Neuronal stem cell (in vitro differentiated cells): ENCODE measurements around the gene NTSR1.

Source experiments
- DNase-seq: peaks from one replicate; pipeline ENCODE4 v3.0.0-alpha.2; 2013; ENCODE audit warnings: low spot score
- H2AFZ ChIP-seq: one replicate; pipeline ENCODE4 v1.6.1; 2013; ENCODE audit warnings: mild to moderate bottlenecking, low read length, inconsistent platforms
- H2AK5ac ChIP-seq: 2 replicates; pipeline ENCODE4 v1.6.1; 2013; ENCODE audit warnings: low read depth, mild to moderate bottlenecking, inconsistent platforms, low read length, moderate library complexity, mixed read lengths
- H2BK120ac ChIP-seq: 2 replicates; pipeline ENCODE4 v1.6.1; 2013; ENCODE audit warnings: low read depth, mild to moderate bottlenecking, inconsistent platforms, low read length, moderate library complexity, mixed read lengths
- H2BK12ac ChIP-seq: one replicate; pipeline ENCODE4 v1.6.1; 2013; ENCODE audit warnings: low read length, inconsistent platforms
- H2BK15ac ChIP-seq: 2 replicates; pipeline ENCODE4 v1.6.1; 2013; ENCODE audit warnings: mild to moderate bottlenecking, low read length, inconsistent platforms, mixed read lengths
- H2BK5ac ChIP-seq: one replicate; pipeline ENCODE4 v1.6.1; 2013; ENCODE audit warnings: inconsistent platforms, mild to moderate bottlenecking, low read length, moderate library complexity
- H3K14ac ChIP-seq: one replicate; pipeline ENCODE4 v1.6.1; 2013; ENCODE audit warnings: low read length, inconsistent platforms
- H3K18ac ChIP-seq: 2 replicates; pipeline ENCODE4 v1.6.1; 2013; ENCODE audit warnings: low read length, inconsistent platforms
- H3K23ac ChIP-seq: 2 replicates; pipeline ENCODE4 v1.6.1; 2013; ENCODE audit warnings: low read depth, mild to moderate bottlenecking, mixed read lengths, low read length, inconsistent platforms; ENCODE audit not compliant: poor library complexity
- H3K27ac ChIP-seq: replicated peaks from 3 replicates; pipeline ENCODE4 v1.5.1; 2013; ENCODE audit warnings: low read length, inconsistent platforms
- H3K27me3 ChIP-seq, 3 experiments: 2 replicates each; pipeline ENCODE4 v1.6.1; 2013; ENCODE audit warnings: low read length in 3 of 3, mild to moderate bottlenecking in 2 of 3, inconsistent platforms in 1 of 3, low read depth in 1 of 3, mixed read lengths in 1 of 3, moderate library complexity in 1 of 3; ENCODE audit not compliant: control insufficient read depth in 3 of 3, insufficient read depth in 3 of 3
- H3K36me3 ChIP-seq, 2 donors: replicated peaks in 1 of 2; 2 replicates each; pipeline ENCODE4 v1.6.1; 2013; ENCODE audit warnings: low read length in 2 of 2; ENCODE audit not compliant: control insufficient read depth in 2 of 2, insufficient read depth in 2 of 2
- H3K4ac ChIP-seq: 2 replicates; pipeline ENCODE4 v1.6.1; 2013; ENCODE audit warnings: inconsistent platforms, mild to moderate bottlenecking, low read length, moderate library complexity
- H3K4me1 ChIP-seq, 2 donors: 1 replicate in 1 of 2; 2 replicates in 1 of 2; pipeline ENCODE4 v1.6.1; 2013; ENCODE audit warnings: low read length in 2 of 2, low read depth in 1 of 2; ENCODE audit not compliant: control insufficient read depth in 2 of 2, insufficient read depth in 1 of 2
- H3K4me2 ChIP-seq: one replicate; pipeline ENCODE4 v1.6.1; 2013; ENCODE audit warnings: mild to moderate bottlenecking, low read length, inconsistent platforms; ENCODE audit not compliant: insufficient read depth, poor library complexity, severe bottlenecking
- H3K4me3 ChIP-seq, 2 donors: 2 replicates each; pipeline ENCODE4 v1.5.1; 2013; ENCODE audit warnings: low read length in 2 of 2, mild to moderate bottlenecking in 2 of 2, inconsistent platforms in 1 of 2, moderate library complexity in 1 of 2
- H3K79me1 ChIP-seq: one replicate; pipeline ENCODE4 v1.6.1; 2013; ENCODE audit warnings: low read depth, mild to moderate bottlenecking, inconsistent platforms, low read length, moderate library complexity
- H3K9ac ChIP-seq: one replicate; pipeline ENCODE4 v1.6.1; 2013; ENCODE audit warnings: mild to moderate bottlenecking, low read depth, low read length, inconsistent platforms; ENCODE audit not compliant: poor library complexity
- H3K9me3 ChIP-seq, 2 donors: replicated peaks in 1 of 2; 2 replicates each; pipeline versions ENCODE3 to v1.6.1; 2013; ENCODE audit warnings: low read length in 2 of 2, mild to moderate bottlenecking in 2 of 2, inconsistent platforms in 1 of 2, low read depth in 1 of 2, mixed read lengths in 1 of 2, moderate library complexity in 1 of 2; ENCODE audit not compliant: control insufficient read depth in 2 of 2, insufficient read depth in 1 of 2
- H4K8ac ChIP-seq: one replicate; pipeline ENCODE4 v1.6.1; 2013; ENCODE audit warnings: low read depth, mild to moderate bottlenecking, inconsistent platforms, low read length, moderate library complexity
- H4K91ac ChIP-seq: one replicate; pipeline ENCODE4 v1.6.1; 2013; ENCODE audit warnings: low read length, low read depth, mild to moderate bottlenecking, inconsistent platforms; ENCODE audit not compliant: poor library complexity
- WGBS, 2 donors: extraction: QIAGEN DNeasy Blood & Tissue Kit; methylation state at CpG; one replicate each; pipeline ENCODE4 v1.1.7; 2013; ENCODE audit warnings: missing lambda C conversion rate in 2 of 2, mixed read lengths in 1 of 2; ENCODE audit not compliant: insufficient read length in 2 of 2, insufficient replicate concordance in 1 of 2; ENCODE audit errors: extremely low coverage in 2 of 2; 5-methylcytosine and 5-hydroxymethylcytosine counted together

NTSR1 gene

DNA sequence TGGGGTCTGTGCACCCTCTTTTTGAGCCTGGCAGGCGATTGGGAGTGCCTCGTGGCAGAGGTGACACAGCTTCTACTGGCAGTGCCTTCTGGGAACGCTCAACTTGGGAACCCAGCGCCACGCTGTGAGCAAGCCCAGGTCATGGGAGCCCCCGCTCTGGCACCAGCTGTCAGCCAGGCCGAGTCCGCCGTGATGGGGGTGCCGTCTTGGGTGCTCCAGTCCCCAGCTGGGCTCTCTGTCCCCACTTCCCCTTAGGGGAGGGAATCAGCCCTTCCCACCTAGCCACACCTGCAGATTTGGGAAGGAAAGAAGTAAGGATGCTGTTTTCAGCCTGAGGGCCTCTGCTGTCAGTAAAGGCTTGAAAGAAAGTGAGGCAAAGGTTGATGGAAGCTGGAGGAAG lies 31.0 kb upstream of the NTSR1 start:
- Histone ChIP-seq H3K9ac (peak overlapping the region; percentile 68), H3K23ac (peak overlapping the region; percentile 10), H4K91ac (no peak overlapping the region), H3K27ac (no peak overlapping the region), H4K8ac (no peak overlapping the region), H2AFZ (no peak overlapping the region), H3K4me1 (no peaks in the 10 kb centered on the region), H3K9me3 (peaks cover 3 to 8% of the 10 kb centered on the region in 2 donors), H2AK5ac (no peak overlapping the region), H2BK15ac (no peak overlapping the region), H2BK5ac (no peak overlapping the region), H2BK120ac (no peak overlapping the region), H3K27me3 (peaks cover 0 to 47% (median 0%) of the 10 kb centered on the region in 3 experiments), H3K4ac (peak overlapping the region; percentile 85), H3K4me2 (no peak overlapping the region), H2BK12ac (no peak overlapping the region), H3K14ac (no peak overlapping the region), H3K36me3 (no peaks in the 10 kb centered on the region), H3K4me3 (no peak overlapping the region), H3K18ac (no peak overlapping the region), H3K79me1 (peaks cover 3% of the 10 kb centered on the region)
- WGBS, 2 donors: no CpG with 5 or more reads among the region's 10 CpGs
- no peak for DNase-seq

GRCh38 chr20:62678553-62678952 lies 30.1 kb upstream of the NTSR1 start:
- DNase-seq: no peak
- Histone ChIP-seq H3K4me3 (no peak overlapping the region), H3K27me3 (peaks cover 0 to 43% (median 0%) of the 10 kb centered on the region in 3 experiments), H2BK5ac (no peak overlapping the region), H3K36me3 (no peaks in the 10 kb centered on the region), H2BK12ac (no peak overlapping the region), H2BK120ac (no peak overlapping the region), H3K9me3 (peaks cover 3 to 8% of the 10 kb centered on the region in 2 donors), H3K23ac (no peak overlapping the region), H4K8ac (no peak overlapping the region), H2AFZ (no peak overlapping the region), H3K4ac (no peak overlapping the region), H3K79me1 (peaks cover 3% of the 10 kb centered on the region), H3K27ac (no peak overlapping the region), H2AK5ac (no peak overlapping the region), H3K18ac (no peak overlapping the region), H2BK15ac (no peak overlapping the region), H3K4me1 (no peaks in the 10 kb centered on the region), H3K4me2 (no peak overlapping the region), H4K91ac (no peak overlapping the region), H3K14ac (no peak overlapping the region), H3K9ac (no peak overlapping the region)
- WGBS, 2 donors: no CpG with 5 or more reads among the region's 9 CpGs

DNA sequence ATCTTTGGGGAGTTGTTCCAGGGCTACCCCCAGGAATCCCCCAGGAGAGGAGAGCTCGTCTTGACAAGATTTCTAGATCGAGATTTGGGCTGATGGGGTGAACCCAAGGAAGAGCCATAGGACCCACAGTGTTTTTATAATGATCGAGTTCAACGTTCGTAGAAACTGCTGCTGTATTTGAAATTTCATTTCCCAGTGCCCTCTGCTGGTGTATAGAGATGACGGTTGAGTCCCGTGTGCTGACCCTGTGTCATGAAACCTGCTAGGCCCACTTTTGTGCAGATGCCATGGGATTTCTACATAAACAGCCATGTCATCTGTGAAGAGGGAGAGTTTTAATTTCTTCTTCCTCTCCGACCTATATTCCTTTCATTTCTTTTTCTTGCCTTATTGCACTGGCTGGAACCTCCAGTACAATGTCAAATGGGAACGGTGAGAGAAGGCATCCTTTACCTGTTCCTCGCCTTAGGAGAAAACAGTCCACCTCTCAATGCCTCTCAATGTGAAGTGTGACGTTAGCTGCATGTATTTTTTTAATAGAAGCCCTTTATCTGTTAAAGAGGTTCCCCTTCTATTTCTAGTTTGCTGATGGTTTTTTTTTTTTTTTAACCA lies 28.6 kb upstream of the NTSR1 start:
- Histone ChIP-seq H4K8ac (no peak overlapping the region), H3K4me3 (no peak overlapping the region), H3K23ac (no peak overlapping the region), H2AK5ac (no peak overlapping the region), H2BK5ac (no peak overlapping the region), H3K27me3 (peaks cover 0 to 30% (median 0%) of the 10 kb centered on the region in 3 experiments), H2AFZ (no peak overlapping the region), H3K9me3 (peaks cover 3 to 8% of the 10 kb centered on the region in 2 donors), H3K36me3 (no peaks in the 10 kb centered on the region), H2BK120ac (no peak overlapping the region), H3K18ac (no peak overlapping the region), H3K4ac (no peak overlapping the region), H3K27ac (no peak overlapping the region), H3K9ac (no peak overlapping the region), H4K91ac (no peak overlapping the region), H2BK12ac (no peak overlapping the region), H2BK15ac (no peak overlapping the region), H3K79me1 (peaks cover 3% of the 10 kb centered on the region), H3K4me1 (peaks cover 0 to 1% of the 10 kb centered on the region in 2 donors), H3K4me2 (no peak overlapping the region), H3K14ac (no peak overlapping the region)
- no CpG with 5 or more reads among the region's 11 CpGs for WGBS, 2 donors
- DNase-seq: no peak

- Histone ChIP-seq H3K18ac (peak overlapping the region; percentile 53), H3K4me3 (peak overlapping the region in 1 of 2 donors; percentile 4), H2BK12ac (no peak overlapping the region), H3K79me1 (no peaks in the 10 kb centered on the region), H3K27me3 (peaks cover 0 to 27% (median 0%) of the 10 kb centered on the region in 3 experiments), H2BK5ac (no peak overlapping the region), H3K4me1 (peaks cover 9 to 10% of the 10 kb centered on the region in 2 donors), H3K4ac (no peak overlapping the region), H2BK120ac (no peak overlapping the region), H3K4me2 (no peak overlapping the region), H2AFZ (no peak overlapping the region), H4K91ac (no peak overlapping the region), H3K36me3 (no peaks in the 10 kb centered on the region), H3K9ac (no peak overlapping the region), H2AK5ac (peak overlapping the region; percentile 14), H3K14ac (no peak overlapping the region), H3K23ac (peak overlapping the region; percentile 56), H4K8ac (no peak overlapping the region), H3K27ac (no peak overlapping the region), H3K9me3 (peaks cover 3 to 8% of the 10 kb centered on the region in 2 donors), H2BK15ac (no peak overlapping the region)
- WGBS, 2 donors: no CpG with 5 or more reads among the region's 30 CpGs
- no peak for DNase-seq
These were observed 25.6 kb upstream of the NTSR1 start for GRCh38 chr20:62682912-62683517.
